ENCODE results near the gene GMIP. TPM values are rescaled to one million over a fixed set of nuclear protein-coding genes. Genes with fewer than 3 reads are reported as not detected.

The GMIP gene
- total and polyA plus RNA-seq, 2 of the 13 experiments (the other 11 are each of a cell fraction or from before 2014, with no cell fraction given): 1.5 to 1.8 TPM

GRCh38 chr19:19668230-19669012 is 25.0 kb upstream of the GMIP start, which contains the start of gene ZNF101 (continued):
- TF ChIP-seq STAT6 (CRISPR knock-in tag; IDR thresholded peaks at IDR 0.05; ENCODE audit: borderline replicate concordance) (no peak), HMGXB3 (CRISPR knock-in tag; IDR thresholded peaks at IDR 0.05; ENCODE audit: borderline replicate concordance) (0 out of 2 replicates have a peak, but pooled peaks have one; percentile 18), ATF7-NPFF (CRISPR knock-in tag; IDR thresholded peaks at IDR 0.05; ENCODE audit: low read depth) (no peak; the same call in 1 of the 2 replicates), MEF2D (CRISPR knock-in tag; IDR thresholded peaks at IDR 0.05) (no peak; the same call in 1 of the 2 replicates), SATB2 (CRISPR knock-in tag; IDR thresholded peaks at IDR 0.05) (no peak), ZFYVE20 (CRISPR knock-in tag; IDR thresholded peaks at IDR 0.05; ENCODE audit: borderline replicate concordance, low read depth) (no peak), MAX (IDR thresholded peaks at IDR 0.05) (peak; percentile 64; the same call in 1 of the 2 replicates), POLR2G (IDR thresholded peaks at IDR 0.05; ENCODE audit: low read depth, low read length) (peak; percentile 87), ZNF746 (CRISPR knock-in tag; IDR thresholded peaks at IDR 0.05) (peak; percentile 65; the same call in 1 of the 2 replicates), MEIS1 (CRISPR knock-in tag; IDR thresholded peaks at IDR 0.05; ENCODE audit: borderline replicate concordance) (peak; percentile 96; the same call in 1 of the 2 replicates), REST (IDR thresholded peaks at IDR 0.05; ENCODE audit: borderline replicate concordance in 1 of 2, low read depth in 1 of 2, low read length in 2 of 2) (peak in 1 of 2 experiments; percentile 25; a peak in 1 of 4 replicates), CENPT (CRISPR knock-in tag; IDR thresholded peaks at IDR 0.05; ENCODE audit: low read depth) (no peak), FOXJ3 (CRISPR knock-in tag; IDR thresholded peaks at IDR 0.05; ENCODE audit: borderline replicate concordance) (peak; percentile 32; the same call in 1 of the 2 replicates)

Measured in HepG2 (cell line).